PC-9 (cell line): ENCODE data around the gene PIEZO2. TPM values are rescaled to one million over a fixed set of nuclear protein-coding genes. Genes with fewer than 3 reads are reported as not detected.

Experiments
- BruUV-seq: library from RNA; stranded (reverse); fragments of 400-500 nt; replicated peaks from 2 replicates; lab custom pipeline; 2021; lab: Mats Ljungman, UMichigan
- CTCF ChIA-PET: fragments of 300-600 bp; sonication (Branson Sonifier 250); formaldehyde crosslinking; loops from one replicate; lab custom pipeline; 2022; ENCODE audit warnings: antibody characterized with exemption; lab: Charles Lee
- POLR2A ChIA-PET: fragments of 300-600 bp; sonication (Branson Sonifier 250); formaldehyde crosslinking; loops from one replicate; lab custom pipeline; 2022; ENCODE audit warnings: antibody characterized with exemption; ENCODE audit not compliant: unreplicated experiment; lab: Charles Lee
- DNase-seq, 2 experiments: peaks; one replicate each; pipeline versions ENCODE4 v3.0.0 to v3.0.0-alpha.2; 2015 to 2022; ENCODE audit warnings: mixed read lengths in 1 of 2
- H2AFZ ChIP-seq: fragments of 200-600 bp; sonication (generic); 2 replicates; pipeline ENCODE4 v1.8.1; 2017; ENCODE audit warnings: antibody characterized with exemption
- H3F3A ChIP-seq: fragments of 200-600 bp; sonication (generic); 2 replicates; pipeline ENCODE4 v1.8.1; 2017; ENCODE audit warnings: antibody characterized with exemption, mild to moderate bottlenecking, low read depth; ENCODE audit not compliant: insufficient read depth
- H3K27ac ChIP-seq: fragments of 200-600 bp; sonication (generic); 2 replicates; pipeline ENCODE4 v1.6.1; 2016; ENCODE audit warnings: mixed run types
- H3K27me3 ChIP-seq: fragments of 200-600 bp; sonication (generic); 2 replicates; pipeline ENCODE4 v1.6.1; 2016; ENCODE audit warnings: low read depth, mixed run types; ENCODE audit not compliant: insufficient read depth
- H3K36me3 ChIP-seq: fragments of 200-600 bp; sonication (generic); 2 replicates; pipeline ENCODE4 v1.6.1; 2016; ENCODE audit warnings: low read depth, mixed run types
- H3K4me1 ChIP-seq: fragments of 200-600 bp; sonication (generic); replicated peaks from 2 replicates; pipeline ENCODE4 v1.6.1; 2016; ENCODE audit warnings: mixed run types; ENCODE audit not compliant: insufficient read depth
- H3K4me2 ChIP-seq: fragments of 200-600 bp; sonication (generic); 2 replicates; pipeline ENCODE4 v1.6.1; 2017; ENCODE audit warnings: mixed run types
- H3K4me3 ChIP-seq: fragments of 200-600 bp; sonication (generic); 2 replicates; pipeline ENCODE4 v1.6.1; 2016; ENCODE audit warnings: mixed run types
- H3K79me2 ChIP-seq: fragments of 200-600 bp; sonication (generic); 2 replicates; pipeline ENCODE4 v1.6.1; 2017; ENCODE audit warnings: low read depth, mixed run types
- H3K9me2 ChIP-seq: fragments of 200-600 bp; sonication (generic); 2 replicates; pipeline ENCODE4 v1.8.1; 2017; ENCODE audit warnings: mild to moderate bottlenecking; ENCODE audit not compliant: insufficient read depth
- H3K9me3 ChIP-seq: fragments of 200-600 bp; sonication (generic); 2 replicates; pipeline ENCODE4 v1.8.1; 2016; ENCODE audit warnings: low read depth; ENCODE audit not compliant: insufficient read depth
- H4K20me1 ChIP-seq: fragments of 200-600 bp; sonication (generic); 2 replicates; pipeline ENCODE4 v1.8.1; 2017; ENCODE audit not compliant: insufficient read depth
- EZH2 ChIP-seq: fragments of 200-600 bp; sonication (generic); IDR thresholded peaks from 2 replicates; pipeline ENCODE4 v1.8.0; 2017; ENCODE audit warnings: antibody characterized with exemption, low read depth
- intact Hi-C: fragments of 100-400 bp; cut with micrococcal nuclease; formaldehyde crosslinking; loops from one replicate; pipeline ENCODE4 v1.10.0; 2022; ENCODE audit not compliant: unreplicated experiment
- total RNA-seq: library from RNA; stranded (reverse); gene quantifications from 2 replicates; pipeline ENCODE4 v1.2.3, GENCODE V29; 2021
- TF ChIP-seq, protein P1 (sequence below): fragments of 200-600 bp; sonication (generic); conservative IDR thresholded peaks from 2 replicates; pipeline ENCODE4 v1.6.1; 2017; ENCODE audit warnings: mixed run types, antibody characterized with exemption, mild to moderate bottlenecking, moderate library complexity

Gene PIEZO2
- total RNA-seq, 1 experiment from 2014 or later: not detected

DNA sequence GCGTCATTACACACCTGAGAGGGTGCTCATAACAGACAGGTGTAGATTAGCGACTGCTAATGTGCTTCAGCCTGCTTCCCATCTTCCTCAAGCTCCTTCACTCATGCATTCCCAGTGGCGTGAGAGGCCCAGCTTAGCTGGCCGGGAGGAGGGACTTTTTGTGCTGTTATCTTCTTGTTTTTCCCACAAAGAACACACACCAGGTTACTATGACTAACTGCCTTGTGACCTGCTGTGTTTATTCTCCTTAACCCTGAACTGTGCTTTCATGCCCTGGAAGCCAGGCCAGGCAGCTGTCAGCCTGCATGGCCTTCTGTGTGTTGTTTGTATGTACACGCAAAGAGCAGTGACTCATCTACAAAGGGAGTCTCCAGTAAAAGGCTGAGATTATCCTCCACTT, 143.8 kb downstream of the PIEZO2 start:
- Histone ChIP-seq H3K79me2 (no peaks in the 10 kb centered on the region), H3K4me1 (no peaks in the 10 kb centered on the region), H3K4me3 (no peak overlapping the region), H3K27ac (no peak overlapping the region), H3K9me2 (no peaks in the 10 kb centered on the region), H4K20me1 (no peaks in the 10 kb centered on the region), H3K9me3 (no peaks in the 10 kb centered on the region), H3K36me3 (no peaks in the 10 kb centered on the region), H2AFZ (no peak overlapping the region), H3K27me3 (peaks cover 23% of the 10 kb centered on the region; the same call in 1 of the 2 replicates), H3K4me2 (no peak overlapping the region), H3F3A (no peaks in the 10 kb centered on the region)
- TF ChIP-seq EZH2: no peak
- TF ChIP-seq, protein P1, sequence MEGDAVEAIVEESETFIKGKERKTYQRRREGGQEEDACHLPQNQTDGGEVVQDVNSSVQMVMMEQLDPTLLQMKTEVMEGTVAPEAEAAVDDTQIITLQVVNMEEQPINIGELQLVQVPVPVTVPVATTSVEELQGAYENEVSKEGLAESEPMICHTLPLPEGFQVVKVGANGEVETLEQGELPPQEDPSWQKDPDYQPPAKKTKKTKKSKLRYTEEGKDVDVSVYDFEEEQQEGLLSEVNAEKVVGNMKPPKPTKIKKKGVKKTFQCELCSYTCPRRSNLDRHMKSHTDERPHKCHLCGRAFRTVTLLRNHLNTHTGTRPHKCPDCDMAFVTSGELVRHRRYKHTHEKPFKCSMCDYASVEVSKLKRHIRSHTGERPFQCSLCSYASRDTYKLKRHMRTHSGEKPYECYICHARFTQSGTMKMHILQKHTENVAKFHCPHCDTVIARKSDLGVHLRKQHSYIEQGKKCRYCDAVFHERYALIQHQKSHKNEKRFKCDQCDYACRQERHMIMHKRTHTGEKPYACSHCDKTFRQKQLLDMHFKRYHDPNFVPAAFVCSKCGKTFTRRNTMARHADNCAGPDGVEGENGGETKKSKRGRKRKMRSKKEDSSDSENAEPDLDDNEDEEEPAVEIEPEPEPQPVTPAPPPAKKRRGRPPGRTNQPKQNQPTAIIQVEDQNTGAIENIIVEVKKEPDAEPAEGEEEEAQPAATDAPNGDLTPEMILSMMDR: no peak
- ChIA-PET CTCF (no interaction called here), POLR2A (no interaction called here)
- no peak for DNase-seq
- intact Hi-C loops: no loop called here
- BruUV-seq: no TSS peak

- Histone ChIP-seq H3K27me3 (peaks cover 19% of the 10 kb centered on the region; the same call in 1 of the 2 replicates), H3K4me1 (no peaks in the 10 kb centered on the region), H3F3A (no peaks in the 10 kb centered on the region), H3K4me2 (no peak overlapping the region), H3K4me3 (no peak overlapping the region), H3K9me2 (no peaks in the 10 kb centered on the region), H3K9me3 (no peaks in the 10 kb centered on the region), H3K79me2 (no peaks in the 10 kb centered on the region), H3K27ac (no peak overlapping the region), H2AFZ (no peak overlapping the region), H3K36me3 (no peaks in the 10 kb centered on the region), H4K20me1 (no peaks in the 10 kb centered on the region)
- no peak for DNase-seq
- ChIA-PET POLR2A (no interaction called here), CTCF (no interaction called here)
- intact Hi-C loops: no loop called here
- TF ChIP-seq, protein P1: no peak
- no peak for TF ChIP-seq EZH2
- no TSS peak for BruUV-seq
Measured at GRCh38 chr18:11004951-11005350, 144.4 kb downstream of the PIEZO2 start.

DNA sequence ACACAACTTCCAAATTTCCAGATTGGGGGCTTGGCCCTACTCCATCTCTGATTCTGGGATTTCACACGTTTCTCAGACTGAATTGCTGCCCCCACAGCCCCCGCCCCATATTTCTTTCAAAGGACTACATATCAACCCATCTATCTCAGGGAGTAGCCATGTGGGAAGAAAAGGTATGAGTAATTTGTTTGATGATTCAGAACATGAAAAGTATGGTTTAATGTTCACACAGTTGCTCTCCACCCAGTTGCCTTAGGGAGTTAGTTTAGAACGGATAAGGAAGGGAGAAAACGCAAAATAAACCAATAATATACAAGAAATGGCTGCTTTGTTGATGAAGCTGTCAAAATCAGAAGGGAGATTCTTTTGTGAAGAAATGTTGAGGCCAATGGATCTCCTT, 145.1 kb downstream of the PIEZO2 start:
- intact Hi-C loops: no loop called here

More for the DNA sequence above, 145.1 kb downstream of the PIEZO2 start:
- Histone ChIP-seq H3K36me3 (no peaks in the 10 kb centered on the region), H2AFZ (no peak overlapping the region), H3K79me2 (no peaks in the 10 kb centered on the region), H4K20me1 (no peaks in the 10 kb centered on the region), H3K4me2 (no peak overlapping the region), H3F3A (no peaks in the 10 kb centered on the region), H3K9me2 (no peaks in the 10 kb centered on the region), H3K9me3 (no peaks in the 10 kb centered on the region), H3K4me1 (no peaks in the 10 kb centered on the region), H3K4me3 (no peak overlapping the region), H3K27ac (no peak overlapping the region), H3K27me3 (peaks cover 19% of the 10 kb centered on the region; the same call in 1 of the 2 replicates)
- no TSS peak for BruUV-seq
- no peak for DNase-seq
- POLR2A ChIA-PET: no interaction called here
- CTCF ChIA-PET: no interaction called here
- no peak for TF ChIP-seq EZH2
- TF ChIP-seq, protein P1: no peak
